Central memory CD8-positive, alpha-beta T cell (primary cell): ENCODE results near the gene LANCL2.
"Not testable (repeated sequence)": the region's sequence is repeated elsewhere in the genome, so short reads cannot be mapped to it uniquely, and the experiment has no call there.

ENCODE experiments used
- ATAC-seq: fragments of 150-1000 bp; cut with Tn5 transposase; replicated peaks from 2 replicates; pipeline ENCODE4 v1.10.0; 2022; ENCODE audit warnings: mild to moderate bottlenecking, moderate FRiP score, moderate number of reproducible peaks; ENCODE audit not compliant: poor library complexity, severe bottlenecking; ENCODE audit errors: extremely low read depth
- DNase-seq, 2 donors: peaks; one replicate each; pipeline ENCODE4 v3.0.0; 2021; ENCODE audit warnings: low spot score in 2 of 2
- H3K27ac Mint-ChIP-seq: one replicate; pipeline ENCODE4 v1.8.0; 2022; ENCODE audit warnings: low read depth, mild to moderate bottlenecking, moderate library complexity, mixed read lengths
- H3K27me3 Mint-ChIP-seq: one replicate; pipeline ENCODE4 v1.8.0; 2022; ENCODE audit warnings: mixed read lengths
- H3K36me3 Mint-ChIP-seq: one replicate; pipeline ENCODE4 v1.8.0; 2022; ENCODE audit warnings: mild to moderate bottlenecking, moderate library complexity, mixed read lengths; ENCODE audit not compliant: insufficient read depth
- H3K4me1 Mint-ChIP-seq: one replicate; pipeline ENCODE4 v1.8.0; 2022; ENCODE audit warnings: mixed read lengths
- H3K4me3 Mint-ChIP-seq: one replicate; pipeline ENCODE4 v1.8.0; 2022; ENCODE audit warnings: mild to moderate bottlenecking, moderate library complexity, mixed read lengths
- H3K9me3 Mint-ChIP-seq: one replicate; pipeline ENCODE4 v1.8.0; 2022; ENCODE audit warnings: mixed read lengths

The LANCL2 gene

DNA sequence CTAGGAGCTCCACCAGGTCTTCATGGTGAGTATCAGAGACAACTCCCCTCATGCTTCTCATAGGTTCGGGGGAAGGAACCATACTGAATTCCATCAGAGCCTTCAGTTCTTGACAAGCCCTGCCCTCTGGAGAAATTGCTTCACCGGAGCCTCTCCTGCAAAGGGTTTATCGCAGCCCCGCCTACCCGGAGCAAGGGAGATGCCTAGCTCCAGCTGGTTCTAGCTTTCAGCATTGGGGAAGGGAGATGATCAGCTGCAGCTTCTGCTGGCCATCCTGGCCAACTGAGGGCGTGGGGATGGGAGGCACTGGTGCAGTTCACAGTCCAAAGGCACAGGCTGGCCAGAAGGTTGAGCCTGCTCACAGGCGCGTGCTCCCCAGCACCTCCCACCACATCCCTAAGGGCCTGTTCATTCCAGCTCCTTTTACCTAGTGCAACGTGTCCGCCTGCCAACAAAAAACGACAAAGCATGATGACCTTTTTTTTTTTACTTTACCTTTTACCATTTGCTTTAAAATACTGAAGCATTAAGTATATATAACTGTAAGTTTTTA lies 31.2 kb downstream of the LANCL2 start:
- Mint-ChIP-seq H3K36me3 (peaks cover 7% of the 10 kb centered on the region), H3K4me1 (no peaks in the 10 kb centered on the region), H3K9me3 (no peaks in the 10 kb centered on the region), H3K27me3 (no peaks in the 10 kb centered on the region), H3K4me3 (no peak overlapping the region), H3K27ac (no peak overlapping the region)
- DNase-seq (no peak), ATAC-seq (no peak)

DNA sequence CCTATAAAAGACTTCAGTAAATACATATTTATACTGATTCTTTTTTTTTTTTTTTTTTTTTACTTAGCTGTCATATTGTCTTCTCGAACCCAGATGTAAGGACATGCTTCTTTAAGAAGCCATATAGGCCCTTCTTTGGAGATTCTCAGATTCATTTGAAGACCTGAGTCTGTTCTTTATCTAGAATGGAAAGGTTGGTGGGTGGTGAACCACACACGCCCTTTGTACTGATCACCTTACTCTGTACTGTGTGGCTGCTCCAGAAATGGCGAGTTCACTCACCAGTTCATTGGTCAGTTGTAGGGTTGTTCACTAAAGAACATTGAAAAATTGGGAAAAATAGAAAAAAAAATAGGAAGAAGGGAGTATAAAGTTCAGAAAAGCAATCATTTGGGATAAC lies 32.5 kb downstream of the LANCL2 start:
- H3K27ac Mint-ChIP-seq: no peak overlapping the region
- H3K27me3 Mint-ChIP-seq: no peaks in the 10 kb centered on the region
- H3K9me3 Mint-ChIP-seq: no peaks in the 10 kb centered on the region
- no peak for DNase-seq
- H3K36me3 Mint-ChIP-seq: peaks cover 5% of the 10 kb centered on the region
- H3K4me3 Mint-ChIP-seq: no peak overlapping the region
- no peak for ATAC-seq
- no peaks in the 10 kb centered on the region for H3K4me1 Mint-ChIP-seq

DNA sequence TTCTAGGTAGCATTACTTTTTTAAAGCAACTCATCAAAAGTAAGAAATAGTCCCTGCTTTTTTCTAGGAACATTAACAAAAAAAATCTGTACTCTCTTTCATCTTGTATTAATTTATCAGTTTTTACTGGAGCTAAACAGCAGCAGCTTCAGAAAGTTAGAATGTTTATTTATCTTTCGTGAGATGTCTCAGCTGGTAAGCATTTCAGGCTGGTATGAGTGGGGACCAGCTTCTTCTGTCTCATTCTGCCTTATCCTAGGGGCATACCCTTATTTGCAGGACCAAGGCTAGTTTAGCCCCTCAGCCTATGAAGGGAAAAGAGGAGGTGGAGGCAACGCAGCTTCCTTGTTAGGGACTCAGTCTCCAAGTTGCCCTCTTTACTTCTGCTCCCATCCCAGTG lies 35.1 kb downstream of the LANCL2 start:
- H3K36me3 Mint-ChIP-seq: peaks cover 10% of the 10 kb centered on the region
- no peaks in the 10 kb centered on the region for H3K4me1 Mint-ChIP-seq
- H3K27me3 Mint-ChIP-seq: no peaks in the 10 kb centered on the region
- no peak overlapping the region for H3K27ac Mint-ChIP-seq
- no peaks in the 10 kb centered on the region for H3K9me3 Mint-ChIP-seq
- ATAC-seq (no peak), DNase-seq (no peak)
- no peak overlapping the region for H3K4me3 Mint-ChIP-seq

DNA sequence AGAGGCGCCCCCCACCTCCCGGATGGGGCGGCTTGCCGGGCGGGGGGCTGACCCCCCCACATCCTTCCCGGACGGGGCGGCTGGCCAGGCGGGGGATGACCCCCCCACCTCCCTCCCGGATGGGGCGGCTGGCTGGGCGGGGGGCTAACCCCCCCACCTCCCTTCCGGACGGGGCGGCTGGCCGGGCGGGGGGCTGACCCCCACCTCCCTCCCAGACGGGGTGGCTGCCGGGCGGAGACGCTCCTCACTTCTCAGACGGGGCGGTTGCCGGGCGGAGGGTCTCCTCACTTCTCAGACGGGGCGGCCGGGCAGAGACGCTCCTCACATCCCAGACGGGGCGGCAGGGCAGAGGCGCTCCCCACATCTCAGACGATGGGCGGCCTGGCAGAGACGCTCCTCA lies 37.4 kb downstream of the LANCL2 start:
- not testable (repeated sequence) for H3K4me3 Mint-ChIP-seq, DNase-seq, H3K27me3 Mint-ChIP-seq, H3K4me1 Mint-ChIP-seq, H3K27ac Mint-ChIP-seq, H3K9me3 Mint-ChIP-seq, ATAC-seq
- peaks cover 12% of the 10 kb centered on the region for H3K36me3 Mint-ChIP-seq

DNA sequence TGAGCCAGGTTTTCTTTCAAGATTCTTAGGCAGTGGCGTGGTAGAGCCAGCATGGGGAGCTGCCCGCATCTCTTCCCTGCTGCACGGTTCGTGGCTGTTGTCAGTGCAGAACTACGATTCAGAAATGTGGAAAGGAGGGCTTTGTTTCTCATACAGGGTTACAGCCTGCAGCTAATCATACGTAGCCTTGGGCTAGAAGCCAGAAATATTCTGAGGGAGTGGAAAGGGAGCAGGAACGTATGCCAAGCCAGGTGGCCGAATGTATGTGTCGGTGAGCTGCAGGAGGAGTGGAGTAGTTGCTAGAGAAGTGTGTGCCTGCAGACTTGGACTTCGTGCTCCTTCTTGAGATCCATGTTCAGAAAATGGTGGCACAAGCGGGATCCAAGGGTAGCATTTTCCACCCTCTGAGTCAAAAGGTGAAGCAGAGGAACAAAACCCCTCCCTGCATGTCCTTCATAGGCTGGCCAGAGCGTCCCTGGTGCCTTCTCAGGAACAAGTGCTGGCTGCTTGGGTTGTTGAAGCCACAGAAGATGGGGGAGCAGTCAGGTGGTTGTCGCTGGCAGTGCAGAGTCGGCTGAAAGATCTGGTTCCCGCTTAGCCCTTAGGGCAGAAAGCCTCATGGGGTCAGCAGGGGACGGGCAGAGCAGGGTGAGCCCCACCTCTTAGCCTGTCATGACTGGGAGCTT lies 40.9 kb downstream of the LANCL2 start:
- peaks cover 9% of the 10 kb centered on the region for H3K36me3 Mint-ChIP-seq
- no peaks in the 10 kb centered on the region for H3K4me1 Mint-ChIP-seq
- no peak for DNase-seq
- peak overlapping the region; percentile 9 for H3K27ac Mint-ChIP-seq
- no peaks in the 10 kb centered on the region for H3K27me3 Mint-ChIP-seq
- no peak for ATAC-seq
- no peak overlapping the region for H3K4me3 Mint-ChIP-seq
- no peaks in the 10 kb centered on the region for H3K9me3 Mint-ChIP-seq

DNA sequence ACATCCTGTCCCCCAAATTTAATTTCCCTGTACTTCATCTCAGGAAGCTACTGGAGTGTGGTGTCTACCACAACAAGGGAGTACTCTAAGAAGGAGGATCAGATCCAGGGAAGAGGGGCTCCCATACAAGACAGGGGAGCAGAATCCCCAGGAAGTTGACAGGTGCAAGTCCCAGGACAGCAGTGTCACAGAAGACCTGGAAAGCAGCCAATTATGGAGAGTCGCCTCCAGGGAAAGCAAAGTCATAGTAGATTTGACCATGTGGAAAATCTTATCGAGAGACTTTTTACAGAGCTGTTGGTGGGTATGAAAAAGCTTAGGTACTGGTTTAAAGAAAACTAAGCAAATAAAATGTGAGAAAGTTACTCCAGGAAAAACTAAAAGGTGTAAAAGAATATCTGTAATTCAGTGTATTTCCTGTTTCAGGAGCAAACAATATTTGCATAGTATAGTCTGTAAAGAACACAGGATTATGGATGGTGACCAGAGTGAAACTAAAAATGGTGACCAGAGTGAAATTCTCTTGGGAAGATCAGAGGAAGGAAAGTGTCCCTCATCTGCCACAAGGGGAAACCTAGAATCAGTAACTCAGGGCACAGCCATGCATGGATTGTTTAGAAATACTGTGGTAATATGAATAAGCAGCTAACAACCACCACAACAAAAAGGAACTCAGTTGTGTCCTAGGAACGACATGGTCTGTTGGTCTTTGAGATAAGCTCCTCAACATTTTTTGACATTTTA lies 44.5 kb downstream of the LANCL2 start:
- H3K4me1 Mint-ChIP-seq: no peaks in the 10 kb centered on the region
- no peaks in the 10 kb centered on the region for H3K27me3 Mint-ChIP-seq
- H3K9me3 Mint-ChIP-seq: no peaks in the 10 kb centered on the region
- DNase-seq: no peak
- peak overlapping the region; percentile 19 for H3K27ac Mint-ChIP-seq
- no peak for ATAC-seq
- H3K4me3 Mint-ChIP-seq: no peak overlapping the region
- H3K36me3 Mint-ChIP-seq: peaks cover 5% of the 10 kb centered on the region

DNA sequence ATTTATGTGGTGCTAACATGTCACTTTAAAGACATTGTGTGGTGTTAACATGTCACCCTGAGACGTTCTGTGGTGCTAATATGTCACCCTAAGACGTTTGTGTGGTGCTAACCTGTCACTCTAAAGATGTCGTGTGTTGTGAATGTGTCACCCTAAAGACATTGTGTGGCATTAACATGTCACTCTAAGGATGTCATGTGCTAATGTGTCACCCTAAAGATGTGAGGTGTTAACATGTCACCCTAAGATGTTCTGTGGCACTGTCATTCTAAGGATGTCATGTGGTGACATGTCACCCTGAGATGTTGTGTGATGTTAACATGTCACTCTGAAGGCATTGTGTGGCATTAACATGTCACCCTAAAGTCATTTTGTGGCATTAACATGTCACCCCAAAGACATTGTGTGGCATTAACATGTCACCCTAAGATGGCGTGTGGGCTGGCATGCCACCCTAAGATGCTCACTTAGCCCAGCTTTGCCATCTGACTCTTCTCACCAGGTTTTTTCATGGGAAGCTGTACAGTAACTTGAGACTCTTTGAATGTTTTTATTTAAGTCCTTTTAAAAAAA lies 45.6 kb downstream of the LANCL2 start:
- no peak for ATAC-seq
- Mint-ChIP-seq H3K4me3 (no peak overlapping the region), H3K27ac (no peak overlapping the region), H3K27me3 (no peaks in the 10 kb centered on the region), H3K4me1 (no peaks in the 10 kb centered on the region), H3K36me3 (peaks cover 3% of the 10 kb centered on the region), H3K9me3 (no peaks in the 10 kb centered on the region)
- no peak for DNase-seq

DNA sequence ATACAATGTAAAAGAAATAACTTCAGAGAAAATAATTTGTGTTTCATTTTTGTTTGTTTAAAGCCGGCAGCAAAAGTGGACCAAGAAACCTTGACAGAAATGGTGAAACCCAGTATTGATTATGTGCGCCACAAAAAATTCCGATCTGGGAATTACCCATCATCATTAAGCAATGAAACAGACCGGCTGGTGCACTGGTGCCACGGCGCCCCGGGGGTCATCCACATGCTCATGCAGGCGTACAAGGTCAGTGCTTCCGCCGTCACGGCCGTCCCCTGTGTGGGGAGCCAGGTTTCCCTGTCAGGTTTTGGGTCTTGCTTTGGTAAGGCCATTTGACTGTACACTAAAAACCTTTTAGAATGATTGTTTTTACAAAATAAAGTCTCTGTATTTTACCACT lies 46.7 kb downstream of the LANCL2 start:
- ATAC-seq: no peak

DNA sequence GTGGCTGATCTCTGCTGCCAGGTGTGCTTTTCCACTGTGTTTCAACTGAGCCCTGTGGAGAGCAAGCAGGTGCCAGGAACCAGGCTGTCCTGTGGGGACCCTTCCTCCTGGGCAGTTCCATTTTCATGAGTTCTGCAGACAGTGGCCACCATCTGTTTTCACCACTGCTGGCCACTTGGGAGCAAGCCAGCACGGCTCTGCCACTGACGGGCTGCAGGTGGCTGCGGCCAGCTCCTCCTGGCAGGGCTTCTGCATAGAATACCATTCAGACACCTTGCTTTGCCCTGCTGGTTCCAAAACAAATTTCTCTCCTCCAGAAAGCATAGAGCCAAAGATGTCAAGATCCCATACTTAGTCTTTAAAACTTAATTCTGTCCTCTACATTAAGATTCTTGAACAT lies 48.3 kb downstream of the LANCL2 start:
- Mint-ChIP-seq H3K4me3 (no peak overlapping the region), H3K36me3 (no peaks in the 10 kb centered on the region), H3K4me1 (no peaks in the 10 kb centered on the region), H3K9me3 (no peaks in the 10 kb centered on the region), H3K27ac (no peak overlapping the region), H3K27me3 (no peaks in the 10 kb centered on the region)
- DNase-seq (no peak), ATAC-seq (no peak)

More for the DNA sequence above, 46.7 kb downstream of the LANCL2 start:
- Mint-ChIP-seq H3K27ac (no peak overlapping the region), H3K4me1 (no peaks in the 10 kb centered on the region), H3K36me3 (peaks cover 1% of the 10 kb centered on the region), H3K4me3 (no peak overlapping the region), H3K9me3 (no peaks in the 10 kb centered on the region), H3K27me3 (no peaks in the 10 kb centered on the region)
- no peak for DNase-seq

DNA sequence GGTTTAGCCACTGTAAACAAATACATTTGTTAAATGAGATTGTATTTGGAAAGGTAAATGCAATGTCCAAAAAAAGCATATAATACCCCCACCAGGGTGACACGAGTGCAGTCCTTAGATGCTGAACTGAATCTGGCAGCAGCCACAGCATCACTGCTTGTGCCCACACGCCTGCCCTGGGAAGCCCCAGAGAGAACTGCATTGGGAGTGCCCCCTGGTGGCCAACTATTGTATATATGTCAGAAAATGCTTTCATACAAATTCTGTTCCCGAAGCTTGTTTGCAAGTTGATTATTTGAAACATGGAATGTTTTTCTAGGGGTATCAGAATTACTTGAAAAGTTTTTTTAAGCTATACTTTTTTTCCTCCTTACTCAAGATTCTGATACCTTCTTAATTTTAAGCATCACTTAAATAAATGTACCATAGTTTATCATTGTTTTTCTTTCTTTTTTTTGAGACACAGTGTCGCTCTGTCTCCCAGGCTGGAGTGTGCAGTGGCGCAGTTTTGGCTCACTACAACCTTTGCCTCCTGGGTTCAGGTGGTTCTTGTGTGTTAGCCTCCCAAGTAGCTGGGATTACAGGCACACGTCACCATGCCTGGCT lies 50.1 kb downstream of the LANCL2 start:
- Mint-ChIP-seq H3K4me3 (no peak overlapping the region), H3K27me3 (no peaks in the 10 kb centered on the region), H3K4me1 (no peaks in the 10 kb centered on the region), H3K36me3 (peaks cover 2% of the 10 kb centered on the region), H3K27ac (no peak overlapping the region), H3K9me3 (no peaks in the 10 kb centered on the region)
- DNase-seq (peak; percentile 69 to 78), ATAC-seq (peak; percentile 90)

DNA sequence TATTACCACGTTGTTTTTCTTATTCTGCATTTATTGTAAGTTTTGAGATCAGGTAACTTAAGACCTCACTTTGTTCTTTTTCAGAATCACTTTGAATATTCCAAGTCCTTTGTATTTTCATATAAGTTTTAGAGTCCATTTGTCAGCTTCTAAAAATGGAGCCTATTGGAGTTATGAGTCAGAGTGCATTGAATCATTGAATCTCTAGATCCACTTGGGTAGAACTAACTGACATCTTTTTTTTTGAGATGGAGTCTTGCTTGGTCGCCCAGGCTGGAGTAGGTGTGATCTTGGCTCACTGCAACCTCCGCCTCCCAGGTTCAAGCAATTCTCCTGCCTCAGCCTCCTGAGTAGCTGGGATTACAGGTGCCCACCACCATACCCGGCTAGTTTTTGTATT lies 52.3 kb downstream of the LANCL2 start:
- ATAC-seq, H3K9me3 Mint-ChIP-seq, H3K27me3 Mint-ChIP-seq, DNase-seq, H3K4me3 Mint-ChIP-seq, H3K27ac Mint-ChIP-seq, H3K4me1 Mint-ChIP-seq, H3K36me3 Mint-ChIP-seq: not testable (repeated sequence)

DNA sequence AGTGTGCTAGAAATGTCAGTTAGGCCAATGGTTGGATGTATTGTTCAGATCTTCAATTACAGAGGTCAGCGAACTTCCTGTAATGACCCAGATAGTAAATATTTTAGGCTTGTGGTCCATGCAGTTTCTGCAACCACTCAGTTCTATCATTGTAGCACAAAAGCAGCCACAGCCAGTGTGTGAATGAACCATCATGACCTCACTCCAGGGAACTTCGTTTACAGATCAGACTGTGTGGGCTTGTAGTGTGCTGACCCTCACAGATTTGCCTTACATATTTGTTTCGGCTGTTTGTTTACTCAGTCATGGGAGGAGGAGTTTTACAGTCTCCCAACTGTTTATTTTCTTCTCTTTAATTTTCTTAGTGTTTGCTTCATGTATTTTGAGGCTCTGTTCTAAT lies 55.4 kb downstream of the LANCL2 start:
- no peaks in the 10 kb centered on the region for H3K27me3 Mint-ChIP-seq
- no peak for DNase-seq
- H3K27ac Mint-ChIP-seq: no peak overlapping the region
- H3K9me3 Mint-ChIP-seq: no peaks in the 10 kb centered on the region
- peaks cover 9% of the 10 kb centered on the region for H3K36me3 Mint-ChIP-seq
- no peak overlapping the region for H3K4me3 Mint-ChIP-seq
- ATAC-seq: no peak
- H3K4me1 Mint-ChIP-seq: no peaks in the 10 kb centered on the region
